ENCODE results near the gene CNTN1. TPM values are rescaled to one million over a fixed set of nuclear protein-coding genes. Genes with fewer than 3 reads are reported as not detected.

CNTN1 gene
- total and polyA plus RNA-seq, 2 of the 4 experiments (the other 2 are of a cell fraction): 0.10 to 0.18 TPM

GRCh38 chr12:40697566-40698259 lies 5.5 kb downstream of the CNTN1 start:
- no peak overlapping the region for H3K4ac ChIP-seq (ENCODE audit: low read depth, low read length)
- no peaks in the 10 kb centered on the region for H3K79me1 ChIP-seq (ENCODE audit: low read depth in 1 of 2, low read length in 2 of 2)
- no peak overlapping the region for H4K8ac ChIP-seq (ENCODE audit: low read depth in 2 of 2, low read length in 2 of 2)
- peaks cover 5% of the 10 kb centered on the region for H3K27me3 ChIP-seq (ENCODE audit: control insufficient read depth, insufficient read depth, low read length)
- no peak overlapping the region for H4K5ac ChIP-seq (ENCODE audit: low read depth, low read length)
- no peak overlapping the region for H2AK5ac ChIP-seq (ENCODE audit: low read depth, low read length)
- H3K9me3 ChIP-seq (ENCODE audit: control insufficient read depth, insufficient read depth, low read length): no peaks in the 10 kb centered on the region
- no peak overlapping the region for H3K27ac ChIP-seq (ENCODE audit: insufficient read depth, low read length)
- H3K56ac ChIP-seq (ENCODE audit: extremely low read depth, insufficient read depth, low read length): no peak overlapping the region
- BruUV-seq (replicated peaks): no TSS peak
- H4K20me1 ChIP-seq (ENCODE audit: insufficient read depth, low read length): no peaks in the 10 kb centered on the region
- no CpG with 5 or more reads among the region's 6 CpGs for WGBS, 2 experiments (ENCODE audit: extremely low coverage in 2 of 2, insufficient read length in 1 of 2)
- ChIA-PET POLR2A (ENCODE audit: unreplicated experiment) (no interaction called here), CTCF (interaction anchor here (0.6 kb wide), 1 partner anchor 160 kb away, joined by 3 read pairs; no protein-coding TSS in a partner anchor)
- in situ Hi-C loops (cut with MboI; ENCODE audit: low sequenced_read_pairs) (no loop called here), dilution Hi-C loops (cut with HindIII; ENCODE audit: low sequenced_read_pairs, unreplicated experiment) (no loop called here), intact Hi-C loops (cut with micrococcal nuclease) (no loop called here)
- H4K91ac ChIP-seq (ENCODE audit: insufficient read depth, low read depth, low read length): no peak overlapping the region
- H2AK9ac ChIP-seq (replicated peaks; ENCODE audit: low read depth, low read length, poor library complexity): no peak overlapping the region
- no peaks in the 10 kb centered on the region for H3K4me1 ChIP-seq (ENCODE audit: control insufficient read depth, insufficient read depth, low read length)
- no peak for ATAC-seq (ENCODE audit: low read depth)
- H3K18ac ChIP-seq (ENCODE audit: low read depth, low read length): no peak overlapping the region
- H2BK15ac ChIP-seq (ENCODE audit: low read depth, low read length): no peak overlapping the region
- H3K4me2 ChIP-seq (ENCODE audit: low read depth, low read length): no peak overlapping the region
- no peak overlapping the region for H2BK20ac ChIP-seq (ENCODE audit: low read depth, low read length)
- H3K9ac ChIP-seq (ENCODE audit: low read depth, low read length): no peak overlapping the region
- H2AFZ ChIP-seq (replicated peaks; ENCODE audit: low read length, poor library complexity): no peak overlapping the region
- H3K23ac ChIP-seq (ENCODE audit: low read depth, low read length): no peak overlapping the region
- H3K14ac ChIP-seq (replicated peaks; ENCODE audit: low read depth, low read length): no peak overlapping the region
- H3K4me3 ChIP-seq (ENCODE audit: insufficient read depth, low read depth, low read length): no peak overlapping the region
- DNase-seq: no peak
- TF ChIP-seq MAZ (IDR thresholded peaks at IDR 0.05; ENCODE audit: borderline replicate concordance, low read depth, low read length) (no peak), CTCF (conservative IDR thresholded peaks at IDR 0.05; ENCODE audit: low read depth, low read length) (no peak), CHD1 (IDR thresholded peaks at IDR 0.05; ENCODE audit: low read depth, low read length) (no peak), RFX5 (IDR thresholded peaks at IDR 0.05; ENCODE audit: low read depth, low read length) (no peak), USF2 (IDR thresholded peaks at IDR 0.05; ENCODE audit: low read depth, low read length) (no peak)
- H2BK5ac ChIP-seq (ENCODE audit: low read depth, low read length, poor library complexity, severe bottlenecking): no peak overlapping the region
- no peak overlapping the region for H2BK120ac ChIP-seq (ENCODE audit: low read depth, low read length)
- H3K9me1 ChIP-seq (ENCODE audit: insufficient read depth, low read length): no peaks in the 10 kb centered on the region
- no peaks in the 10 kb centered on the region for H3K36me3 ChIP-seq (ENCODE audit: control insufficient read depth, insufficient read depth, low read length)

Measured in IMR-90 (cell line).